ENCODE data around the gene TMCO4. TPM values are rescaled to one million over a fixed set of nuclear protein-coding genes. Genes with fewer than 3 reads are reported as not detected.

TMCO4 gene
- total and polyA plus RNA-seq, 10 of the 15 experiments (the other 5 are each of a cell fraction or from before 2014, with no cell fraction given) = 2.4 to 20.8 (median 13.0) TPM

GRCh38 chr1:19759740-19760089, 40.0 kb downstream of the TMCO4 start:
- Histone ChIP-seq H3K9ac (ENCODE audit: control insufficient read depth, insufficient read depth, low read length) (no peak overlapping the region), H3K4me2 (ENCODE audit: control insufficient read depth, insufficient read depth) (no peak overlapping the region), H3K79me2 (ENCODE audit: control insufficient read depth, insufficient read depth, low read length) (no peaks in the 10 kb centered on the region), H3K9me3 (replicated peaks; ENCODE audit: control insufficient read depth, insufficient read depth, low read length) (no peaks in the 10 kb centered on the region), H3K4me1 (ENCODE audit: control insufficient read depth, insufficient read depth, low read length) (no peaks in the 10 kb centered on the region), H3K36me3 (ENCODE audit: control insufficient read depth in 2 of 2, insufficient read depth in 2 of 2, low read length in 1 of 2) (peaks cover 0 to 1% of the 10 kb centered on the region in 2 experiments; a peak in 1 of 4 replicates), H2AFZ (ENCODE audit: control insufficient read depth, low read depth, low read length) (no peak overlapping the region), H3K27me3 (replicated peaks in 1 of 2; ENCODE audit: control insufficient read depth in 2 of 2, insufficient read depth in 2 of 2, low read length in 1 of 2) (no peaks in the 10 kb centered on the region), H3K27ac (ENCODE audit: control insufficient read depth, insufficient read depth) (no peak overlapping the region), H3K4me3 (no peak overlapping the region), H4K20me1 (ENCODE audit: control insufficient read depth, insufficient read depth) (no peaks in the 10 kb centered on the region)
- in situ Hi-C loops (cut with MboI) = no loop called here
- ChIA-PET SMC1A (ENCODE audit: uncharacterized antibody, unreplicated experiment) (no interaction called here), CTCF (no interaction called here), RAD21 (ENCODE audit: unreplicated experiment) (no interaction called here), POLR2A (no interaction called here)
- FAIRE-seq (no peak), DNase-seq (ENCODE audit: low read depth, low spot score) (no peak), ATAC-seq (no peak)
- TF ChIP-seq RFX5 (IDR thresholded peaks at IDR 0.05; ENCODE audit: low read depth, low read length) (no peak), MEF2A (IDR thresholded peaks at IDR 0.05; ENCODE audit: insufficient read depth, low read depth, low read length) (no peak), MYC (IDR thresholded peaks at IDR 0.05; ENCODE audit: insufficient read depth, insufficient read length, insufficient replicate concordance, low read length, severe bottlenecking) (no peak), TCF7 (IDR thresholded peaks at IDR 0.05; ENCODE audit: borderline replicate concordance) (no peak), BCL11A (IDR thresholded peaks at IDR 0.05; ENCODE audit: low read depth, low read length) (no peak), SMC3 (IDR thresholded peaks at IDR 0.05; ENCODE audit: borderline replicate concordance, low read length) (no peak), HDGF (IDR thresholded peaks at IDR 0.05) (no peak), IKZF1 (conservative IDR thresholded peaks at IDR 0.05) (no peak), SIN3A (IDR thresholded peaks at IDR 0.05; ENCODE audit: low read depth, low read length) (no peak)
- no TSS peak for BruUV-seq (replicated peaks)
- intact Hi-C loops (cut with micrococcal nuclease; ENCODE audit: unreplicated experiment) = loop anchor here (5.0 kb wide), 1 partner anchor 97 kb away; the partner anchor contains the start of gene HTR6
- WGBS (ENCODE audit: insufficient coverage, insufficient replicate concordance, low lambda C conversion rate, missing lambda C conversion rate) = 100% methylated on average over 1 of the region's 1 CpG
